ENCODE results near the gene EPHA5.

- TF ChIP-seq CTCF (IDR thresholded peaks at IDR 0.05; ENCODE audit: borderline replicate concordance, extremely low read depth, low read length, poor library complexity, severe bottlenecking) (no peak), EZH2 (IDR thresholded peaks at IDR 0.05; ENCODE audit: borderline replicate concordance, low read depth, low read length, severe bottlenecking) (no peak)
These were observed 12.2 kb downstream of the EPHA5 start for GRCh38 chr4:65658117-65658516.

Data from DND-41 (cell line).